Testis (tissue), 3 donors: ENCODE results near the gene ATG4B. TPM values are rescaled to one million over a fixed set of nuclear protein-coding genes. Genes with fewer than 3 reads are reported as not detected.
A peak's percentile ranks its signal among the peaks of the same experiment; 100 is the strongest.
"Not testable (repeated sequence)": the region's sequence is repeated elsewhere in the genome, so short reads cannot be mapped to it uniquely, and the experiment has no call there.

Experiments used
- DNase-seq: peaks from one replicate; pipeline ENCODE4 v3.0.0-alpha.2; 2019
- H3K27ac ChIP-seq, 2 donors: fragments of 200-600 bp; sonication (generic); one replicate each; pipeline ENCODE4 v1.5.1; 2019
- H3K27me3 ChIP-seq: fragments of 200-600 bp; sonication (generic); one replicate; pipeline ENCODE4 v1.5.1; 2019
- H3K36me3 ChIP-seq: fragments of 200-600 bp; sonication (generic); one replicate; pipeline ENCODE4 v1.5.1; 2017; ENCODE audit warnings: low read depth; ENCODE audit errors: missing control alignments
- H3K4me1 ChIP-seq: fragments of 200-600 bp; sonication (generic); one replicate; pipeline ENCODE4 v1.5.1; 2019
- H3K4me3 ChIP-seq, 2 donors: fragments of 200-600 bp; sonication (generic); one replicate each; pipeline ENCODE4 v1.5.1; 2017 to 2019
- H3K9me3 ChIP-seq: fragments of 200-600 bp; sonication (generic); one replicate; pipeline ENCODE4 v1.5.1; 2017
- CTCF ChIP-seq, 3 experiments: fragments of 450-650 bp in 2 of 3; fragments of 200-600 bp in 1 of 3; sonication (generic) in 1 of 3; IDR thresholded peaks; one replicate each; pipeline ENCODE4 v1.5.1; 2016 to 2019; ENCODE audit warnings: antibody characterized with exemption in 3 of 3, mild to moderate bottlenecking in 2 of 3, moderate library complexity in 1 of 3
- POLR2A ChIP-seq: fragments of 450-650 bp; IDR thresholded peaks from one replicate; pipeline ENCODE4 v1.6.1; 2017; ENCODE audit warnings: antibody characterized with exemption, mild to moderate bottlenecking, moderate library complexity
- WGBS, 2 donors: methylation state at CpG; one replicate each; pipeline ENCODE4 v1.1.5; 2018; 5-methylcytosine and 5-hydroxymethylcytosine counted together
- intact Hi-C: fragments of 100-400 bp; cut with DNase I; formaldehyde crosslinking; loops from one replicate; pipeline ENCODE4 v1.15.1; 2023; ENCODE audit warnings: low total_unique reads
- polyA plus RNA-seq: library from polyadenylated mRNA; stranded (reverse); fragments of 350-450 nt; fragmentation: Illumina TruSeq; extraction: RNeasy Lipid Tissue Mini Kit (QIAGEN cat#74804); gene quantifications from one replicate; pipeline ENCODE4 v1.2.3, GENCODE V29; 2014; ENCODE audit warnings: low read depth, low replicate concordance; ENCODE audit not compliant: insufficient read depth
- total RNA-seq, 2 donors: library from RNA; depleted of rRNA; stranded (reverse); fragments of >200 nt; gene quantifications; one replicate each; pipeline ENCODE4 v1.2.3, GENCODE V29; 2016

The ATG4B gene
- total and polyA plus RNA-seq, 3 donors from 2014 or later, result 123 to 159 (median 149) TPM

GRCh38 chr2:241659150-241659739 lies 21.8 kb downstream of the ATG4B start:
- DNase-seq, result peak; percentile 88
- TF ChIP-seq POLR2A, result no peak
- TF ChIP-seq CTCF (IDR thresholded peaks at IDR 0.05), result peak in 2 of 3 experiments; percentile 57 to 59
- Histone ChIP-seq H3K27me3 (no peaks in the 10 kb centered on the region), H3K36me3 (no peaks in the 10 kb centered on the region), H3K27ac (no peak overlapping the region), H3K4me3 (no peak overlapping the region), H3K9me3 (no peaks in the 10 kb centered on the region), H3K4me1 (no peaks in the 10 kb centered on the region)
- intact Hi-C loops, result no loop called here
- 39 to 51% methylated on average over 15 to 26 of the region's 26 CpGs for WGBS, 2 donors

GRCh38 chr2:241660593-241661213 lies 23.2 kb downstream of the ATG4B start:
- Histone ChIP-seq H3K4me3 (no peak overlapping the region), H3K27me3 (no peaks in the 10 kb centered on the region), H3K36me3 (no peaks in the 10 kb centered on the region), H3K9me3 (no peaks in the 10 kb centered on the region), H3K4me1 (no peaks in the 10 kb centered on the region), H3K27ac (no peak overlapping the region)
- DNase-seq, result no peak
- intact Hi-C loops, result no loop called here
- WGBS, 2 donors, result 92 to 95% methylated on average over 10 of the region's 14 CpGs
- no peak for TF ChIP-seq CTCF (IDR thresholded peaks at IDR 0.05)
- TF ChIP-seq POLR2A, result no peak

GRCh38 chr2:241662731-241663130 lies 25.2 kb downstream of the ATG4B start:
- intact Hi-C loops, H3K4me1 ChIP-seq: not testable (repeated sequence)
- 93 to 94% methylated on average over 24 of the region's 24 CpGs for WGBS, 2 donors

GRCh38 chr2:241665731-241666440 lies 28.4 kb downstream of the ATG4B start:
- H3K9me3 ChIP-seq, result no peaks in the 10 kb centered on the region
- H3K27me3 ChIP-seq, result no peaks in the 10 kb centered on the region
- H3K4me1 ChIP-seq, result no peaks in the 10 kb centered on the region
- H3K27ac ChIP-seq, result no peak overlapping the region
- TF ChIP-seq CTCF (IDR thresholded peaks at IDR 0.05), result no peak
- TF ChIP-seq POLR2A, result no peak
- H3K4me3 ChIP-seq, result no peak overlapping the region
- intact Hi-C loops, result no loop called here
- DNase-seq, result no peak
- H3K36me3 ChIP-seq, result no peaks in the 10 kb centered on the region
- 88 to 91% methylated on average over 23 of the region's 23 CpGs for WGBS, 2 donors

More at GRCh38 chr2:241662731-241663130, 25.2 kb downstream of the ATG4B start:
- not testable (repeated sequence) for DNase-seq, H3K9me3 ChIP-seq, H3K4me3 ChIP-seq, H3K36me3 ChIP-seq, H3K27ac ChIP-seq, H3K27me3 ChIP-seq

- Histone ChIP-seq H3K4me3 (no peak overlapping the region), H3K27me3 (no peaks in the 10 kb centered on the region), H3K36me3 (no peaks in the 10 kb centered on the region), H3K4me1 (no peaks in the 10 kb centered on the region), H3K27ac (no peak overlapping the region), H3K9me3 (no peaks in the 10 kb centered on the region)
- TF ChIP-seq POLR2A (no peak), CTCF (IDR thresholded peaks at IDR 0.05) (no peak)
- intact Hi-C loops, result no loop called here
- WGBS, 2 donors, result 83 to 86% methylated on average over 25 to 42 of the region's 42 CpGs
- DNase-seq, result no peak
These were observed 29.3 kb downstream of the ATG4B start for GRCh38 chr2:241666627-241667400.
